H9 (cell line): ENCODE measurements around the gene LPP. TPM values are rescaled to one million over a fixed set of nuclear protein-coding genes. Genes with fewer than 3 reads are reported as not detected.

Experiments
- DNase-seq: peaks from one replicate; pipeline ENCODE4 v3.0.0-alpha.2; 2017
- H2AFZ ChIP-seq: one replicate; pipeline ENCODE4 v1.6.1; 2013; ENCODE audit warnings: mild to moderate bottlenecking, low read length, control low read depth, moderate library complexity
- H2AK5ac ChIP-seq: 2 replicates; pipeline ENCODE4 v1.6.1; 2013; ENCODE audit warnings: low read length, control low read depth, mixed read lengths; ENCODE audit not compliant: insufficient read length
- H2BK120ac ChIP-seq: one replicate; pipeline ENCODE4 v1.6.1; 2013; ENCODE audit warnings: low read depth, mild to moderate bottlenecking, low read length, control low read depth, inconsistent platforms; ENCODE audit not compliant: poor library complexity, severe bottlenecking
- H2BK12ac ChIP-seq: 2 replicates; pipeline ENCODE4 v1.6.1; 2013; ENCODE audit warnings: low read length, control low read depth, mixed read lengths, low read depth; ENCODE audit not compliant: insufficient read length
- H2BK15ac ChIP-seq: 2 replicates; pipeline ENCODE4 v1.6.1; 2013; ENCODE audit warnings: low read depth, low read length, control low read depth
- H2BK20ac ChIP-seq: one replicate; pipeline ENCODE4 v1.6.1; 2013; ENCODE audit warnings: low read depth, mild to moderate bottlenecking, low read length, control low read depth, inconsistent platforms; ENCODE audit not compliant: poor library complexity, severe bottlenecking
- H2BK5ac ChIP-seq: 2 replicates; pipeline ENCODE4 v1.6.1; 2013; ENCODE audit warnings: low read length, control low read depth, mixed read lengths; ENCODE audit not compliant: insufficient read length
- H3K14ac ChIP-seq: 2 replicates; pipeline ENCODE4 v1.6.1; 2013; ENCODE audit warnings: low read length, control low read depth; ENCODE audit not compliant: insufficient read depth
- H3K18ac ChIP-seq: 2 replicates; pipeline ENCODE4 v1.6.1; 2013; ENCODE audit warnings: low read depth, mild to moderate bottlenecking, mixed read lengths, low read length, control low read depth; ENCODE audit not compliant: insufficient read length
- H3K23ac ChIP-seq: 2 replicates; pipeline ENCODE4 v1.6.1; 2013; ENCODE audit warnings: low read length, control low read depth, mixed read lengths, low read depth; ENCODE audit not compliant: insufficient read length
- H3K23me2 ChIP-seq: 2 replicates; pipeline ENCODE4 v1.6.1; 2013; ENCODE audit warnings: low read depth, mild to moderate bottlenecking, mixed read lengths, low read length, control low read depth; ENCODE audit not compliant: insufficient read length, poor library complexity, severe bottlenecking
- H3K27ac ChIP-seq: 2 replicates; pipeline ENCODE4 v1.5.1; 2013; ENCODE audit warnings: low read length, control low read depth, mixed read lengths, low read depth; ENCODE audit not compliant: insufficient read length
- H3K27me3 ChIP-seq: 2 replicates; pipeline ENCODE4 v1.6.1; 2013; ENCODE audit warnings: low read length, control low read depth, inconsistent platforms; ENCODE audit not compliant: insufficient read depth
- H3K4ac ChIP-seq: 2 replicates; pipeline ENCODE4 v1.6.1; 2013; ENCODE audit warnings: low read depth, mild to moderate bottlenecking, control low read depth, inconsistent platforms, low read length, moderate library complexity
- H3K4me1 ChIP-seq: 2 replicates; pipeline ENCODE4 v1.6.1; 2013; ENCODE audit warnings: low read length, control low read depth, inconsistent platforms; ENCODE audit not compliant: insufficient read depth
- H3K4me2 ChIP-seq: 2 replicates; pipeline ENCODE4 v1.6.1; 2013; ENCODE audit warnings: low read length, control low read depth, mixed read lengths; ENCODE audit not compliant: insufficient read length, insufficient read depth
- H3K56ac ChIP-seq: 2 replicates; pipeline ENCODE4 v1.6.1; 2013; ENCODE audit warnings: low read depth, mild to moderate bottlenecking, mixed read lengths, low read length, control low read depth; ENCODE audit not compliant: insufficient read length
- H3K79me1 ChIP-seq: 2 replicates; pipeline ENCODE4 v1.6.1; 2013; ENCODE audit warnings: low read depth, mild to moderate bottlenecking, moderate library complexity, low read length, control low read depth, inconsistent platforms; ENCODE audit not compliant: insufficient read depth, poor library complexity, severe bottlenecking
- H3K79me2 ChIP-seq: 2 replicates; pipeline ENCODE4 v1.6.1; 2013; ENCODE audit warnings: low read length, control low read depth, inconsistent platforms; ENCODE audit not compliant: insufficient read depth
- H3K9ac ChIP-seq: 2 replicates; pipeline ENCODE4 v1.6.1; 2013; ENCODE audit warnings: low read length, control low read depth, mixed read lengths; ENCODE audit not compliant: insufficient read length; ENCODE audit errors: extremely low read depth
- H3K9me3 ChIP-seq: one replicate; pipeline ENCODE4 v1.6.1; 2013; ENCODE audit warnings: low read depth, low read length, inconsistent platforms; ENCODE audit not compliant: control insufficient read depth
- H3T11ph ChIP-seq: one replicate; pipeline ENCODE4 v1.6.1; 2013; ENCODE audit warnings: mild to moderate bottlenecking, low read length, control low read depth, inconsistent platforms
- H4K20me1 ChIP-seq: one replicate; pipeline ENCODE4 v1.6.1; 2013; ENCODE audit not compliant: control insufficient read depth, insufficient read length, insufficient read depth
- H4K5ac ChIP-seq: 2 replicates; pipeline ENCODE4 v1.6.1; 2013; ENCODE audit warnings: low read depth, mild to moderate bottlenecking, mixed read lengths, low read length, control low read depth; ENCODE audit not compliant: insufficient read length
- H4K8ac ChIP-seq: replicated peaks from 2 replicates; pipeline ENCODE4 v1.6.1; 2013; ENCODE audit warnings: low read length, control low read depth, mixed read lengths, low read depth; ENCODE audit not compliant: insufficient read length
- H4K91ac ChIP-seq: 2 replicates; pipeline ENCODE4 v1.6.1; 2013; ENCODE audit warnings: low read depth, mild to moderate bottlenecking, moderate library complexity, mixed read lengths, low read length, control low read depth; ENCODE audit not compliant: insufficient read length
- H3K27ac Mint-ChIP-seq, 3 experiments: 2 replicates in 2 of 3; 3 replicates in 1 of 3; pipeline ENCODE4 v1.8.0; 2020 to 2021; ENCODE audit warnings: mixed read lengths in 3 of 3, mild to moderate bottlenecking in 1 of 3, moderate library complexity in 1 of 3
- H3K27me3 Mint-ChIP-seq: 2 replicates; pipeline ENCODE4 v1.8.0; 2021; ENCODE audit warnings: low read depth, mild to moderate bottlenecking, moderate library complexity, mixed read lengths
- H3K36me3 Mint-ChIP-seq, 3 experiments: 2 replicates in 2 of 3; 3 replicates in 1 of 3; pipeline ENCODE4 v1.8.0; 2020 to 2021; ENCODE audit warnings: low read depth in 3 of 3, mixed read lengths in 3 of 3; ENCODE audit not compliant: insufficient read depth in 1 of 3
- H3K4me1 Mint-ChIP-seq, 2 experiments: 2 replicates each; pipeline ENCODE4 v1.8.0; 2020; ENCODE audit warnings: mixed read lengths in 2 of 2
- H3K4me3 Mint-ChIP-seq, 2 experiments: 2 replicates in 1 of 2; 3 replicates in 1 of 2; pipeline ENCODE4 v1.8.0; 2020 to 2021; ENCODE audit warnings: mild to moderate bottlenecking in 2 of 2, mixed read lengths in 2 of 2, moderate library complexity in 1 of 2
- H3K9me3 Mint-ChIP-seq, 2 experiments: 2 replicates in 1 of 2; 3 replicates in 1 of 2; pipeline ENCODE4 v1.8.0; 2020; ENCODE audit warnings: mild to moderate bottlenecking in 2 of 2, mixed read lengths in 2 of 2, moderate library complexity in 1 of 2
- WGBS: extraction: QIAGEN DNeasy Blood & Tissue Kit; methylation state at CpG from one replicate; pipeline ENCODE4 v1.1.7; 2013; ENCODE audit warnings: missing lambda C conversion rate, low lambda C conversion rate, mixed read lengths; ENCODE audit not compliant: insufficient read length; ENCODE audit errors: extremely low coverage; 5-methylcytosine and 5-hydroxymethylcytosine counted together
- total RNA-seq: library from RNA; stranded (reverse); gene quantifications from 2 replicates; pipeline ENCODE4 v1.2.1, GENCODE V29; 2021
- TF ChIP-seq, protein P1 (sequence below): fragments of 200-600 bp; sonication (generic); conservative IDR thresholded peaks from 3 replicates; pipeline ENCODE4 v1.8.0; 2021; ENCODE audit warnings: antibody characterized with exemption, mild to moderate bottlenecking

The LPP gene
- total RNA-seq, 1 experiment from 2014 or later, result 64.6 TPM

- Histone ChIP-seq H3K79me2 (peaks cover 15% of the 10 kb centered on the region), H4K20me1 (no peaks in the 10 kb centered on the region)
- no CpG with 5 or more reads among the region's 2 CpGs for WGBS
Observed at GRCh38 chr3:188156056-188156455, 2.1 kb downstream of the LPP start.

More at GRCh38 chr3:188156056-188156455, 2.1 kb downstream of the LPP start:
- Histone ChIP-seq H4K91ac (no peak overlapping the region), H2BK120ac (no peak overlapping the region), H3K79me1 (no peaks in the 10 kb centered on the region), H3K9me3 (no peaks in the 10 kb centered on the region), H3K27me3 (no peaks in the 10 kb centered on the region), H2AFZ (no peak overlapping the region), H4K5ac (no peak overlapping the region), H2BK5ac (no peak overlapping the region), H3K4me1 (peaks cover 6% of the 10 kb centered on the region; the same call in 1 of the 2 replicates), H4K8ac (no peak overlapping the region), H3K56ac (no peak overlapping the region), H3K4ac (no peak overlapping the region), H2BK20ac (no peak overlapping the region), H2BK12ac (no peak overlapping the region), H3K4me2 (no peak overlapping the region), H2BK15ac (no peak overlapping the region), H3K23me2 (peaks cover 17% of the 10 kb centered on the region), H3K14ac (no peak overlapping the region), H3T11ph (no peak overlapping the region), H3K23ac (no peak overlapping the region), H3K18ac (no peak overlapping the region), H3K27ac (no peak overlapping the region), H2AK5ac (no peak overlapping the region), H3K9ac (no peak overlapping the region)
- H3K27ac Mint-ChIP-seq, result peak overlapping the region in 2 of 3 experiments; percentile 12 to 64; a peak in 2 of 7 replicates
- no peaks in the 10 kb centered on the region; a peak in 1 of 5 replicates for H3K9me3 Mint-ChIP-seq
- H3K27me3 Mint-ChIP-seq, result peaks cover 11% of the 10 kb centered on the region
- no peak overlapping the region; a peak in 1 of 5 replicates for H3K4me3 Mint-ChIP-seq
- peaks cover 55 to 57% of the 10 kb centered on the region in 2 experiments for H3K4me1 Mint-ChIP-seq
- H3K36me3 Mint-ChIP-seq, result peaks cover 0 to 2% (median 0%) of the 10 kb centered on the region in 3 experiments; a peak in 1 of 7 replicates
- DNase-seq, result no peak
- TF ChIP-seq, protein P1, sequence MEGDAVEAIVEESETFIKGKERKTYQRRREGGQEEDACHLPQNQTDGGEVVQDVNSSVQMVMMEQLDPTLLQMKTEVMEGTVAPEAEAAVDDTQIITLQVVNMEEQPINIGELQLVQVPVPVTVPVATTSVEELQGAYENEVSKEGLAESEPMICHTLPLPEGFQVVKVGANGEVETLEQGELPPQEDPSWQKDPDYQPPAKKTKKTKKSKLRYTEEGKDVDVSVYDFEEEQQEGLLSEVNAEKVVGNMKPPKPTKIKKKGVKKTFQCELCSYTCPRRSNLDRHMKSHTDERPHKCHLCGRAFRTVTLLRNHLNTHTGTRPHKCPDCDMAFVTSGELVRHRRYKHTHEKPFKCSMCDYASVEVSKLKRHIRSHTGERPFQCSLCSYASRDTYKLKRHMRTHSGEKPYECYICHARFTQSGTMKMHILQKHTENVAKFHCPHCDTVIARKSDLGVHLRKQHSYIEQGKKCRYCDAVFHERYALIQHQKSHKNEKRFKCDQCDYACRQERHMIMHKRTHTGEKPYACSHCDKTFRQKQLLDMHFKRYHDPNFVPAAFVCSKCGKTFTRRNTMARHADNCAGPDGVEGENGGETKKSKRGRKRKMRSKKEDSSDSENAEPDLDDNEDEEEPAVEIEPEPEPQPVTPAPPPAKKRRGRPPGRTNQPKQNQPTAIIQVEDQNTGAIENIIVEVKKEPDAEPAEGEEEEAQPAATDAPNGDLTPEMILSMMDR, result no peak
